CD14-positive monocyte (primary cell): ENCODE measurements around the gene TTC39B. TPM values are rescaled to one million over a fixed set of nuclear protein-coding genes. Genes with fewer than 3 reads are reported as not detected.

Experiments
- DNase-seq, 3 donors: peaks; one replicate each; pipeline ENCODE4 v3.0.0-alpha.2; 2011 to 2022
- H2AFZ ChIP-seq: 2 replicates; pipeline ENCODE4 v1.6.0; 2012; ENCODE audit warnings: mild to moderate bottlenecking, low read depth, low read length, inconsistent platforms; ENCODE audit not compliant: insufficient read depth, poor library complexity, severe bottlenecking
- H3K27ac ChIP-seq, 2 donors: 1 replicate in 1 of 2; 2 replicates in 1 of 2; pipeline ENCODE4 v1.5.1; 2012 to 2013; ENCODE audit warnings: low read length in 2 of 2, control low read depth in 1 of 2, inconsistent platforms in 1 of 2, low read depth in 1 of 2, mild to moderate bottlenecking in 1 of 2
- H3K27me3 ChIP-seq, 2 donors: one replicate each; pipeline versions ENCODE4 v1.6.0 to v1.6.1; 2011 to 2013; ENCODE audit warnings: low read length in 2 of 2; ENCODE audit not compliant: control insufficient read depth in 2 of 2, insufficient read depth in 2 of 2
- H3K36me3 ChIP-seq, 2 donors: replicated peaks in 1 of 2; 1 replicate in 1 of 2; 2 replicates in 1 of 2; pipeline versions ENCODE4 v1.5.1 to v1.6.1; 2012 to 2013; ENCODE audit warnings: low read length in 2 of 2, control low read depth in 1 of 2, inconsistent platforms in 1 of 2, mild to moderate bottlenecking in 1 of 2; ENCODE audit not compliant: insufficient read depth in 2 of 2, control insufficient read depth in 1 of 2
- H3K4me1 ChIP-seq, 2 donors: 1 replicate in 1 of 2; 2 replicates in 1 of 2; pipeline versions ENCODE4 v1.5.1 to v1.6.1; 2012 to 2013; ENCODE audit warnings: low read length in 2 of 2, control low read depth in 1 of 2, inconsistent platforms in 1 of 2, mild to moderate bottlenecking in 1 of 2, moderate library complexity in 1 of 2; ENCODE audit not compliant: insufficient read depth in 2 of 2, control insufficient read depth in 1 of 2
- H3K4me2 ChIP-seq: replicated peaks from 2 replicates; pipeline ENCODE3; 2012; ENCODE audit warnings: low read length, moderate library complexity, mild to moderate bottlenecking; ENCODE audit not compliant: poor library complexity, severe bottlenecking; ENCODE audit errors: extremely low read depth
- H3K4me3 ChIP-seq, 3 experiments: fragments of 200-600 bp in 1 of 3; sonication (generic) in 1 of 3; replicated peaks in 1 of 3; 1 replicate in 2 of 3; 2 replicates in 1 of 3; pipeline ENCODE4 v1.5.1; 2011 to 2013; ENCODE audit warnings: low read length in 3 of 3, mild to moderate bottlenecking in 3 of 3, control low read depth in 2 of 3, low read depth in 2 of 3, inconsistent platforms in 1 of 3, moderate library complexity in 1 of 3
- H3K79me2 ChIP-seq: 2 replicates; pipeline ENCODE4 v1.6.0; 2012; ENCODE audit warnings: mild to moderate bottlenecking, control low read depth, inconsistent platforms, low read length, moderate library complexity; ENCODE audit not compliant: insufficient read depth
- H3K9ac ChIP-seq: 2 replicates; pipeline ENCODE4 v1.6.0; 2017; ENCODE audit warnings: low read length, mild to moderate bottlenecking; ENCODE audit not compliant: insufficient read depth, poor library complexity, severe bottlenecking
- H3K9me3 ChIP-seq, 2 donors: replicated peaks in 1 of 2; 1 replicate in 1 of 2; 2 replicates in 1 of 2; pipeline versions ENCODE4 v1.5.1 to v1.6.1; 2012 to 2013; ENCODE audit warnings: low read length in 2 of 2, control low read depth in 1 of 2; ENCODE audit not compliant: control insufficient read depth in 1 of 2, insufficient read depth in 1 of 2
- H4K20me1 ChIP-seq: 2 replicates; pipeline ENCODE4 v1.6.0; 2012; ENCODE audit warnings: mild to moderate bottlenecking, low read length, control low read depth, moderate library complexity; ENCODE audit not compliant: insufficient read depth
- H3K27ac Mint-ChIP-seq, 7 donors: one replicate each; pipeline ENCODE4 v1.8.0; 2020; ENCODE audit warnings: mild to moderate bottlenecking in 7 of 7, mixed read lengths in 7 of 7, moderate library complexity in 6 of 7, inconsistent platforms in 2 of 7
- H3K27me3 Mint-ChIP-seq, 3 donors: one replicate each; pipeline ENCODE4 v1.8.0; 2021 to 2022; ENCODE audit warnings: low read depth in 3 of 3, mild to moderate bottlenecking in 3 of 3, mixed read lengths in 3 of 3, moderate library complexity in 3 of 3, inconsistent platforms in 1 of 3
- H3K36me3 Mint-ChIP-seq, 2 donors: one replicate each; pipeline ENCODE4 v1.8.0; 2020; ENCODE audit warnings: mixed read lengths in 2 of 2, inconsistent platforms in 1 of 2, mild to moderate bottlenecking in 1 of 2
- H3K4me1 Mint-ChIP-seq: one replicate; pipeline ENCODE4 v1.8.0; 2020; ENCODE audit warnings: mild to moderate bottlenecking, mixed read lengths
- H3K4me3 Mint-ChIP-seq, 2 donors: one replicate each; pipeline ENCODE4 v1.8.0; 2020; ENCODE audit warnings: mild to moderate bottlenecking in 2 of 2, mixed read lengths in 2 of 2, moderate library complexity in 1 of 2
- H3K9me3 Mint-ChIP-seq, 7 donors: one replicate each; pipeline ENCODE4 v1.8.0; 2020 to 2022; ENCODE audit warnings: mixed read lengths in 7 of 7, mild to moderate bottlenecking in 6 of 7, moderate library complexity in 6 of 7, inconsistent platforms in 2 of 7
- whole genome bisulfite sequencing: methylation state at CpG from one replicate; pipeline ENCODE4 v1.1.5; 2013; ENCODE audit warnings: missing lambda C conversion rate; ENCODE audit not compliant: insufficient coverage; 5-methylcytosine and 5-hydroxymethylcytosine counted together
- intact Hi-C, 2 donors: fragments of 100-400 bp; cut with micrococcal nuclease; formaldehyde crosslinking; loops; one replicate each; pipeline versions ENCODE4 v1.15.0 to v1.15.1; 2023
- polyA plus RNA-seq, 3 donors: library from polyadenylated mRNA; depleted of rRNA in 1 of 3; unstranded in 2 of 3; stranded (reverse) in 1 of 3; fragments of 300-500 nt in 2 of 3; fragments of >200 nt in 1 of 3; fragmentation: Illumina TruSeq in 2 of 3; gene quantifications; 1 replicate in 2 of 3; 2 replicates in 1 of 3; pipeline ENCODE4 v1.2.3, GENCODE V29; 2012 to 2021
- TF ChIP-seq, protein P1 (sequence below): fragments of 200-600 bp; IDR thresholded peaks from one replicate; pipeline ENCODE4 v1.8.0; 2022; ENCODE audit warnings: antibody characterized with exemption, mild to moderate bottlenecking

Gene TTC39B
- polyA plus RNA-seq, 3 donors = 0.87 to 5.3 (median 3.1) TPM

DNA sequence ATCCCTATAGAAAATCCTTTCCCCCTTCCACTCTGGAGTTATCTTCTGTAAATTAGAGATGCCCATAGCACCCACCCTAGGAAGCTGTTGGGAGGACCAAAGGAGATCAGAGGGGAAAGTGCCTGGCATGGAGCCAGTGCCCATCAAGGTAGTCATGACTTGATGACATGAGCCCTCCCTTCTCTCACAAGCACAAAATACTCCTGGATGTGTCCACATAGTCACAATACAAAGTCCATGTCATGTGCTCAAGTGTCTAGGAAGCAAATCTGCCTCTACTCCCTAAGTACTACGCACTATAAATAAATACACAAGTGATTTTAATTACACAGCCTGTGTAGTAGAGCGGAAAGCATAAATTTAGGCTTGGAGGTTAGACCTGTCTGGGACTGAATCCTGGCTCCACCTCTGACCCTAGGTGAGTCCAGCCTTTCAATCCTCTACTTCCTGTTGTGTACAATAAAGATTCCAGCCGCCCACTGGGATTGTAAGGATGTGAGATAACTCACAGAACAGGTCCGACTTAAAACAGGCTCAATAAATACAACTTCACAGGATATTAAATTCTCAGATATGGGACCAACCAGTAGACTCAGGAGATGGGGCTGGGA, 30.6 kb downstream of the TTC39B start:
- H3K9me3 ChIP-seq = no peaks in the 10 kb centered on the region
- no peak overlapping the region for H3K4me3 ChIP-seq
- H3K36me3 Mint-ChIP-seq = no peaks in the 10 kb centered on the region
- no peaks in the 10 kb centered on the region for H3K4me1 ChIP-seq
- H3K27ac ChIP-seq = no peak overlapping the region
- H3K79me2 ChIP-seq = no peaks in the 10 kb centered on the region
- intact Hi-C loops = loop anchor here (5.0 to 10.0 kb wide), 2 partner anchors 328 to 331 kb away; no protein-coding TSS in a partner anchor
- H3K27me3 ChIP-seq = no peaks in the 10 kb centered on the region
- H3K4me3 Mint-ChIP-seq = no peak overlapping the region
- H4K20me1 ChIP-seq = no peaks in the 10 kb centered on the region
- DNase-seq = no peak
- H3K4me2 ChIP-seq = no peak overlapping the region
- H3K9ac ChIP-seq = no peak overlapping the region
- H3K27me3 Mint-ChIP-seq = no peaks in the 10 kb centered on the region
- TF ChIP-seq, protein P1, sequence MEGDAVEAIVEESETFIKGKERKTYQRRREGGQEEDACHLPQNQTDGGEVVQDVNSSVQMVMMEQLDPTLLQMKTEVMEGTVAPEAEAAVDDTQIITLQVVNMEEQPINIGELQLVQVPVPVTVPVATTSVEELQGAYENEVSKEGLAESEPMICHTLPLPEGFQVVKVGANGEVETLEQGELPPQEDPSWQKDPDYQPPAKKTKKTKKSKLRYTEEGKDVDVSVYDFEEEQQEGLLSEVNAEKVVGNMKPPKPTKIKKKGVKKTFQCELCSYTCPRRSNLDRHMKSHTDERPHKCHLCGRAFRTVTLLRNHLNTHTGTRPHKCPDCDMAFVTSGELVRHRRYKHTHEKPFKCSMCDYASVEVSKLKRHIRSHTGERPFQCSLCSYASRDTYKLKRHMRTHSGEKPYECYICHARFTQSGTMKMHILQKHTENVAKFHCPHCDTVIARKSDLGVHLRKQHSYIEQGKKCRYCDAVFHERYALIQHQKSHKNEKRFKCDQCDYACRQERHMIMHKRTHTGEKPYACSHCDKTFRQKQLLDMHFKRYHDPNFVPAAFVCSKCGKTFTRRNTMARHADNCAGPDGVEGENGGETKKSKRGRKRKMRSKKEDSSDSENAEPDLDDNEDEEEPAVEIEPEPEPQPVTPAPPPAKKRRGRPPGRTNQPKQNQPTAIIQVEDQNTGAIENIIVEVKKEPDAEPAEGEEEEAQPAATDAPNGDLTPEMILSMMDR = no peak
- no peaks in the 10 kb centered on the region for H3K36me3 ChIP-seq
- no peak overlapping the region for H2AFZ ChIP-seq
- H3K4me1 Mint-ChIP-seq = peaks cover 3% of the 10 kb centered on the region
- peaks cover 0 to 2% (median 0%) of the 10 kb centered on the region in 7 donors for H3K9me3 Mint-ChIP-seq
- WGBS = no CpG with 5 or more reads among the region's 4 CpGs
- no peak overlapping the region for H3K27ac Mint-ChIP-seq

DNA sequence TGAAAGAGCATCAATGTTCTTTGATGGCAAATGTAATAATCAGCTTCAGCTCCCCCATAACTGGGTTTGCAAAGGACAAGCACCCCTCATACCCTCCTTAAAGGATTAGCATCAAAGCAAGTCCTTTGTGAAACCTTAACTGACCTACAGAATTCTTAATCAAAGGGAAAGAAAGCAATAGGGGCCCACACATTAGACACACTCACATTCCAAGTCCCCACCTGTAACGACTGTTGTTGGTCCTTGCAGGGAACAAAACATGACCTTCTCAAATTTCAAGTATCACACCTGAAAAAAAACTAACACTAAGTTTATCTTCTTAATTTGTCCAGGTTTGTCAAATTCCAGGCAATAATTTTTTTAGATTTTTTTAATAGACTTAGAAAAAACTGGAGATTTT, 32.6 kb downstream of the TTC39B start:
- intact Hi-C loops = loop anchor here in 1 of 2 donors (10.0 kb wide), 1 partner anchor 330 kb away; no protein-coding TSS in a partner anchor

More for the DNA sequence above, 32.6 kb downstream of the TTC39B start:
- H3K4me2 ChIP-seq = no peak overlapping the region
- Mint-ChIP-seq H3K4me3 (no peak overlapping the region), H3K9me3 (peaks cover 0 to 2% (median 0%) of the 10 kb centered on the region in 7 donors), H3K36me3 (no peaks in the 10 kb centered on the region), H3K4me1 (no peaks in the 10 kb centered on the region), H3K27ac (no peak overlapping the region), H3K27me3 (no peaks in the 10 kb centered on the region)
- H3K36me3 ChIP-seq = no peaks in the 10 kb centered on the region
- no peak overlapping the region for H3K4me3 ChIP-seq
- DNase-seq = no peak
- H3K9ac ChIP-seq = no peak overlapping the region
- no CpG with 5 or more reads among the region's 1 CpG for WGBS
- H3K4me1 ChIP-seq = no peaks in the 10 kb centered on the region
- no peak overlapping the region for H2AFZ ChIP-seq
- H3K9me3 ChIP-seq = no peaks in the 10 kb centered on the region
- no peak overlapping the region for H3K27ac ChIP-seq
- no peaks in the 10 kb centered on the region for H3K27me3 ChIP-seq
- H4K20me1 ChIP-seq = no peaks in the 10 kb centered on the region
- no peaks in the 10 kb centered on the region for H3K79me2 ChIP-seq
- TF ChIP-seq, protein P1 = no peak
